HEK293 (cell line): ENCODE measurements around the gene C2orf49.

Source experiments
- CTCF ChIA-PET: fragments of 350-600 bp; formaldehyde crosslinking; extraction: SDS; loops from one replicate; lab custom pipeline; 2021; ENCODE audit warnings: antibody characterized with exemption; lab: Yijun Ruan, JAX
- POLR2A ChIA-PET: fragments of 300-600 bp; formaldehyde crosslinking; extraction: SDS; loops from one replicate; lab custom pipeline; 2020; ENCODE audit warnings: antibody characterized with exemption, inconsistent platforms; lab: Yijun Ruan, JAX
- H3K27ac ChIP-seq: fragments of 200-500 bp; sonication (Bioruptor generic); 2 replicates; pipeline ENCODE4 v1.5.1; 2014; ENCODE audit warnings: low read depth, low read length, control low read depth, inconsistent platforms; ENCODE audit errors: extremely low read depth
- H3K36me3 ChIP-seq, 2 experiments: fragments of 200-500 bp in 1 of 2; sonication (Bioruptor generic) in 1 of 2; 1 replicate in 1 of 2; 2 replicates in 1 of 2; pipeline ENCODE4 v1.5.1; 2014 to 2017; ENCODE audit warnings: inconsistent platforms in 2 of 2, low read length in 2 of 2; ENCODE audit not compliant: control insufficient read depth in 2 of 2, insufficient read depth in 1 of 2
- H3K4me1 ChIP-seq: fragments of 200-500 bp; sonication (Bioruptor generic); 2 replicates; pipeline ENCODE4 v1.5.1; 2014; ENCODE audit warnings: mild to moderate bottlenecking, low read length, inconsistent platforms; ENCODE audit not compliant: control insufficient read depth, insufficient read depth
- H3K4me3 ChIP-seq: 2 replicates; pipeline ENCODE4 v1.5.1; 2011; ENCODE audit warnings: low read depth, mild to moderate bottlenecking, control low read depth, low read length, moderate library complexity
- H3K9me3 ChIP-seq: fragments of 200-500 bp; sonication (Bioruptor generic); 2 replicates; pipeline ENCODE4 v1.5.1; 2014; ENCODE audit warnings: low read depth, low read length, inconsistent platforms; ENCODE audit not compliant: control insufficient read depth, insufficient read depth
- FEZF1 ChIP-seq: fragments of 450-650 bp; formaldehyde crosslinking; IDR thresholded peaks from 2 replicates; pipeline ENCODE4 v1.5.1; 2016; ENCODE audit warnings: missing biosample characterization, missing genetic modification characterization
- PRDM1 ChIP-seq: fragments of 450-650 bp; formaldehyde crosslinking; IDR thresholded peaks from 2 replicates; pipeline ENCODE4; 2016; ENCODE audit warnings: missing biosample characterization, missing genetic modification characterization
- RBAK ChIP-seq: fragments of 450-650 bp; formaldehyde crosslinking; IDR thresholded peaks from 2 replicates; pipeline ENCODE4 v1.5.1; 2016; ENCODE audit warnings: missing biosample characterization, missing genetic modification characterization
- SP3 ChIP-seq: fragments of 450-650 bp; formaldehyde crosslinking; IDR thresholded peaks from 2 replicates; pipeline ENCODE4 v1.5.1; 2016; ENCODE audit warnings: missing biosample characterization, missing genetic modification characterization
- WT1 ChIP-seq: fragments of 450-650 bp; formaldehyde crosslinking; IDR thresholded peaks from 2 replicates; pipeline ENCODE4 v1.5.1; 2016; ENCODE audit warnings: missing biosample characterization, missing genetic modification characterization
- ZBTB48 ChIP-seq: fragments of 450-650 bp; formaldehyde crosslinking; IDR thresholded peaks from 2 replicates; pipeline ENCODE4 v1.5.1; 2016; ENCODE audit warnings: missing biosample characterization, missing genetic modification characterization
- ZEB2 ChIP-seq: fragments of 450-650 bp; formaldehyde crosslinking; IDR thresholded peaks from 2 replicates; pipeline ENCODE4 v1.5.1; 2016; ENCODE audit warnings: missing biosample characterization, missing genetic modification characterization
- ZNF214 ChIP-seq: fragments of 450-650 bp; formaldehyde crosslinking; IDR thresholded peaks from 2 replicates; pipeline ENCODE4 v1.5.1; 2017; ENCODE audit warnings: missing biosample characterization, mild to moderate bottlenecking, missing genetic modification characterization, borderline replicate concordance
- ZNF292 ChIP-seq: fragments of 450-650 bp; formaldehyde crosslinking; IDR thresholded peaks from 2 replicates; pipeline ENCODE4 v1.5.1; 2016; ENCODE audit warnings: low read depth, missing biosample characterization, missing genetic modification characterization, borderline replicate concordance
- ZNF670 ChIP-seq: fragments of 450-650 bp; formaldehyde crosslinking; IDR thresholded peaks from 2 replicates; pipeline ENCODE4 v1.5.1; 2016; ENCODE audit warnings: missing biosample characterization, missing genetic modification characterization, low read depth
- ZNF843 ChIP-seq: fragments of 450-650 bp; formaldehyde crosslinking; IDR thresholded peaks from 2 replicates; pipeline ENCODE4 v1.5.1; 2016; ENCODE audit warnings: missing biosample characterization, missing genetic modification characterization
- TF ChIP-seq, protein P1 (sequence below): fragments of 450-650 bp; formaldehyde crosslinking; IDR thresholded peaks from 2 replicates; pipeline ENCODE4 v1.5.1; 2016; ENCODE audit warnings: missing biosample characterization, missing genetic modification characterization, borderline replicate concordance
- TF ChIP-seq, protein P2 (sequence below): fragments of 450-650 bp; formaldehyde crosslinking; conservative IDR thresholded peaks from 2 replicates; pipeline ENCODE4 v1.5.1; 2016; ENCODE audit warnings: low read depth, missing biosample characterization, missing genetic modification characterization
- TF ChIP-seq, protein P3 (sequence below): fragments of 450-650 bp; formaldehyde crosslinking; IDR thresholded peaks from 2 replicates; pipeline ENCODE4 v1.5.1; 2017; ENCODE audit warnings: missing biosample characterization, missing genetic modification characterization
- TF ChIP-seq, protein P4 (sequence below): fragments of 450-650 bp; formaldehyde crosslinking; IDR thresholded peaks from 2 replicates; pipeline ENCODE4 v1.5.1; 2016; ENCODE audit warnings: missing biosample characterization, missing genetic modification characterization
- TF ChIP-seq, protein P5 (sequence below): fragments of 450-650 bp; formaldehyde crosslinking; IDR thresholded peaks from 2 replicates; pipeline ENCODE4 v1.5.1; 2016; ENCODE audit warnings: missing biosample characterization, missing genetic modification characterization
- TF ChIP-seq, protein P6 (sequence below): fragments of 450-650 bp; formaldehyde crosslinking; IDR thresholded peaks from 2 replicates; pipeline ENCODE4 v1.5.1; 2017; ENCODE audit warnings: missing biosample characterization, missing genetic modification characterization

C2orf49 gene

DNA sequence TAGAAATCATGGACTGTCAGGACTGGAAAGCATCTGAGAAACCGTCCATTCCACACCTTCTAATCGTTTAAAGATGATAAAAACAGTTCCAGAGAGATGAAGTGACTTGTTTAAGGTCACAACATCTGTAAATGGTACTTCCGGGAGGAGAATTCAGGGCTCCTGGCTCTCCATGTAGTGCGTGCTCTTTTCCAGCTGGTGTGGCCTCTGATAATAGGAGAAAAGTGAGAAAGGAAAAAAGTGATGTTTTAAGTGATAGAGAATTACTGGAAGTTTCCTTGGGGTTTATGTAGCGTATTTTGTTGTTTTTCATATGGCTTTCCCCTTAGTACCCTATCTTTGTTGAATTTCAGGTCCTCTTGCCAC is 663 bp downstream of the C2orf49 start:
- CTCF ChIA-PET: interaction anchor here (1.4 to 4.2 kb wide), 2 partner anchors 9 to 183 kb away, joined by 3 to 23 read pairs; no protein-coding TSS in a partner anchor
- peaks cover 2% of the 10 kb centered on the region; the same call in 1 of the 2 replicates for H3K4me1 ChIP-seq
- TF ChIP-seq, protein P1, sequence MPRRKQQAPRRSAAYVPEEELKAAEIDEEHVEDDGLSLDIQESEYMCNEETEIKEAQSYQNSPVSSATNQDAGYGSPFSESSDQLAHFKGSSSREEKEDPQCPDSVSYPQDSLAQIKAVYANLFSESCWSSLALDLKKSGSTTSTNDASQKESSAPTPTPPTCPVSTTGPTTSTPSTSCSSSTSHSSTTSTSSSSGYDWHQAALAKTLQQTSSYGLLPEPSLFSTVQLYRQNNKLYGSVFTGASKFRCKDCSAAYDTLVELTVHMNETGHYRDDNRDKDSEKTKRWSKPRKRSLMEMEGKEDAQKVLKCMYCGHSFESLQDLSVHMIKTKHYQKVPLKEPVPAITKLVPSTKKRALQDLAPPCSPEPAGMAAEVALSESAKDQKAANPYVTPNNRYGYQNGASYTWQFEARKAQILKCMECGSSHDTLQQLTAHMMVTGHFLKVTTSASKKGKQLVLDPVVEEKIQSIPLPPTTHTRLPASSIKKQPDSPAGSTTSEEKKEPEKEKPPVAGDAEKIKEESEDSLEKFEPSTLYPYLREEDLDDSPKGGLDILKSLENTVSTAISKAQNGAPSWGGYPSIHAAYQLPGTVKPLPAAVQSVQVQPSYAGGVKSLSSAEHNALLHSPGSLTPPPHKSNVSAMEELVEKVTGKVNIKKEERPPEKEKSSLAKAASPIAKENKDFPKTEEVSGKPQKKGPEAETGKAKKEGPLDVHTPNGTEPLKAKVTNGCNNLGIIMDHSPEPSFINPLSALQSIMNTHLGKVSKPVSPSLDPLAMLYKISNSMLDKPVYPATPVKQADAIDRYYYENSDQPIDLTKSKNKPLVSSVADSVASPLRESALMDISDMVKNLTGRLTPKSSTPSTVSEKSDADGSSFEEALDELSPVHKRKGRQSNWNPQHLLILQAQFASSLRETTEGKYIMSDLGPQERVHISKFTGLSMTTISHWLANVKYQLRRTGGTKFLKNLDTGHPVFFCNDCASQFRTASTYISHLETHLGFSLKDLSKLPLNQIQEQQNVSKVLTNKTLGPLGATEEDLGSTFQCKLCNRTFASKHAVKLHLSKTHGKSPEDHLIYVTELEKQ: no peak
- TF ChIP-seq ZNF214 (tag by site-specific recombination) (no peak), FEZF1 (no peak), PRDM1 (tag by site-specific recombination) (0 out of 2 replicates have a peak, but pooled peaks have one; percentile 8), ZNF670 (tag by site-specific recombination) (no peak)
- H3K9me3 ChIP-seq: no peaks in the 10 kb centered on the region
- H3K4me3 ChIP-seq: peak overlapping the region; percentile 89
- POLR2A ChIA-PET: interaction anchor here (1.3 to 1.4 kb wide), 3 partner anchors 9 to 43 kb away, joined by 3 to 6 read pairs (median 5); partner anchors contain the start of gene TGFBRAP1
- 0 out of 2 replicates have a peak overlapping the region, but pooled peaks have one; percentile 39 for H3K27ac ChIP-seq
- peaks cover 33 to 55% of the 10 kb centered on the region in 2 experiments for H3K36me3 ChIP-seq

DNA sequence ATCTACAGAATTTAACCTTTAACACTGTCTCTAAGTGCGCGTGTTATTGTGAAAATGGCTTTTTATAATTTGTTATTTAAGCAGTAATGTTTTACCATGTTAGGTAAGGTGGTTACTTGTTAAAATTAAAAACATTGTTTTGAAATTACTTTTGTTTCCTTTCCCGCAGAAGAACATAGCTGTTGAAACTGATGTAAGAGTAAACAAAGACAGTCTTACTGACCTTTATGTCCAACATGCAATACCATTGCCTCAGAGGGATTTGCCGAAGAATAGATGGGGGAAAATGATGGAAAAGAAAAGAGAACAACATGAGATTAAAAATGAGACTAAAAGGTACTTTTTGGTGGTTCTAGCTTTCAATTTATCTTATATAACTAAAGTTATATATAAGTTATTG is 2.1 kb downstream of the C2orf49 start:
- H3K4me1 ChIP-seq: peaks cover 2% of the 10 kb centered on the region; the same call in 1 of the 2 replicates
- no peak overlapping the region for H3K4me3 ChIP-seq
- no peaks in the 10 kb centered on the region for H3K9me3 ChIP-seq
- ChIA-PET POLR2A (no interaction called here), CTCF (interaction anchor here (1.0 to 4.2 kb wide), 4 partner anchors 10 to 225 kb away, joined by 3 to 23 read pairs (median 4); no protein-coding TSS in a partner anchor)
- no peak for TF ChIP-seq ZBTB48
- TF ChIP-seq, protein P2, sequence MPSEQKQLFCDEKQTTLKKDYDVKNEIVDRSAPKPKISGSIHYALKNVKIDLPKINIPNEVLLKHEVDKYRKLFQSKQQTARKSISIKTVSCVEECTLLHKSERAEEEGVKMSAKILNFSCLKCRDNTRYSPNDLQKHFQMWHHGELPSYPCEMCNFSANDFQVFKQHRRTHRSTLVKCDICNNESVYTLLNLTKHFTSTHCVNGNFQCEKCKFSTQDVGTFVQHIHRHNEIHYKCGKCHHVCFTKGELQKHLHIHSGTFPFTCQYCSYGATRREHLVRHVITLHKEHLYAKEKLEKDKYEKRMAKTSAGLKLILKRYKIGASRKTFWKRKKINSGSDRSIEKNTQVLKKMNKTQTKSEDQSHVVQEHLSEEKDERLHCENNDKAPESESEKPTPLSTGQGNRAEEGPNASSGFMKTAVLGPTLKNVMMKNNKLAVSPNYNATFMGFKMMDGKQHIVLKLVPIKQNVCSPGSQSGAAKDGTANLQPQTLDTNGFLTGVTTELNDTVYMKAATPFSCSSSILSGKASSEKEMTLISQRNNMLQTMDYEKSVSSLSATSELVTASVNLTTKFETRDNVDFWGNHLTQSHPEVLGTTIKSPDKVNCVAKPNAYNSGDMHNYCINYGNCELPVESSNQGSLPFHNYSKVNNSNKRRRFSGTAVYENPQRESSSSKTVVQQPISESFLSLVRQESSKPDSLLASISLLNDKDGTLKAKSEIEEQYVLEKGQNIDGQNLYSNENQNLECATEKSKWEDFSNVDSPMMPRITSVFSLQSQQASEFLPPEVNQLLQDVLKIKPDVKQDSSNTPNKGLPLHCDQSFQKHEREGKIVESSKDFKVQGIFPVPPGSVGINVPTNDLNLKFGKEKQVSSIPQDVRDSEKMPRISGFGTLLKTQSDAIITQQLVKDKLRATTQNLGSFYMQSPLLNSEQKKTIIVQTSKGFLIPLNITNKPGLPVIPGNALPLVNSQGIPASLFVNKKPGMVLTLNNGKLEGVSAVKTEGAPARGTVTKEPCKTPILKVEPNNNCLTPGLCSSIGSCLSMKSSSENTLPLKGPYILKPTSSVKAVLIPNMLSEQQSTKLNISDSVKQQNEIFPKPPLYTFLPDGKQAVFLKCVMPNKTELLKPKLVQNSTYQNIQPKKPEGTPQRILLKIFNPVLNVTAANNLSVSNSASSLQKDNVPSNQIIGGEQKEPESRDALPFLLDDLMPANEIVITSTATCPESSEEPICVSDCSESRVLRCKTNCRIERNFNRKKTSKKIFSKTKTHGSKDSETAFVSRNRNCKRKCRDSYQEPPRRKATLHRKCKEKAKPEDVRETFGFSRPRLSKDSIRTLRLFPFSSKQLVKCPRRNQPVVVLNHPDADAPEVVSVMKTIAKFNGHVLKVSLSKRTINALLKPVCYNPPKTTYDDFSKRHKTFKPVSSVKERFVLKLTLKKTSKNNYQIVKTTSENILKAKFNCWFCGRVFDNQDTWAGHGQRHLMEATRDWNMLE (tag by site-specific recombination): no peak
- TF ChIP-seq, protein P3, sequence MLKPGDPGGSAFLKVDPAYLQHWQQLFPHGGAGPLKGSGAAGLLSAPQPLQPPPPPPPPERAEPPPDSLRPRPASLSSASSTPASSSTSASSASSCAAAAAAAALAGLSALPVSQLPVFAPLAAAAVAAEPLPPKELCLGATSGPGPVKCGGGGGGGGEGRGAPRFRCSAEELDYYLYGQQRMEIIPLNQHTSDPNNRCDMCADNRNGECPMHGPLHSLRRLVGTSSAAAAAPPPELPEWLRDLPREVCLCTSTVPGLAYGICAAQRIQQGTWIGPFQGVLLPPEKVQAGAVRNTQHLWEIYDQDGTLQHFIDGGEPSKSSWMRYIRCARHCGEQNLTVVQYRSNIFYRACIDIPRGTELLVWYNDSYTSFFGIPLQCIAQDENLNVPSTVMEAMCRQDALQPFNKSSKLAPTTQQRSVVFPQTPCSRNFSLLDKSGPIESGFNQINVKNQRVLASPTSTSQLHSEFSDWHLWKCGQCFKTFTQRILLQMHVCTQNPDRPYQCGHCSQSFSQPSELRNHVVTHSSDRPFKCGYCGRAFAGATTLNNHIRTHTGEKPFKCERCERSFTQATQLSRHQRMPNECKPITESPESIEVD: no peak
- TF ChIP-seq SP3 (tag by site-specific recombination): no peak
- TF ChIP-seq, protein P4, sequence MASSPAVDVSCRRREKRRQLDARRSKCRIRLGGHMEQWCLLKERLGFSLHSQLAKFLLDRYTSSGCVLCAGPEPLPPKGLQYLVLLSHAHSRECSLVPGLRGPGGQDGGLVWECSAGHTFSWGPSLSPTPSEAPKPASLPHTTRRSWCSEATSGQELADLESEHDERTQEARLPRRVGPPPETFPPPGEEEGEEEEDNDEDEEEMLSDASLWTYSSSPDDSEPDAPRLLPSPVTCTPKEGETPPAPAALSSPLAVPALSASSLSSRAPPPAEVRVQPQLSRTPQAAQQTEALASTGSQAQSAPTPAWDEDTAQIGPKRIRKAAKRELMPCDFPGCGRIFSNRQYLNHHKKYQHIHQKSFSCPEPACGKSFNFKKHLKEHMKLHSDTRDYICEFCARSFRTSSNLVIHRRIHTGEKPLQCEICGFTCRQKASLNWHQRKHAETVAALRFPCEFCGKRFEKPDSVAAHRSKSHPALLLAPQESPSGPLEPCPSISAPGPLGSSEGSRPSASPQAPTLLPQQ: no peak
- no peak for TF ChIP-seq ZNF292 (tag by site-specific recombination)
- TF ChIP-seq, protein P5, sequence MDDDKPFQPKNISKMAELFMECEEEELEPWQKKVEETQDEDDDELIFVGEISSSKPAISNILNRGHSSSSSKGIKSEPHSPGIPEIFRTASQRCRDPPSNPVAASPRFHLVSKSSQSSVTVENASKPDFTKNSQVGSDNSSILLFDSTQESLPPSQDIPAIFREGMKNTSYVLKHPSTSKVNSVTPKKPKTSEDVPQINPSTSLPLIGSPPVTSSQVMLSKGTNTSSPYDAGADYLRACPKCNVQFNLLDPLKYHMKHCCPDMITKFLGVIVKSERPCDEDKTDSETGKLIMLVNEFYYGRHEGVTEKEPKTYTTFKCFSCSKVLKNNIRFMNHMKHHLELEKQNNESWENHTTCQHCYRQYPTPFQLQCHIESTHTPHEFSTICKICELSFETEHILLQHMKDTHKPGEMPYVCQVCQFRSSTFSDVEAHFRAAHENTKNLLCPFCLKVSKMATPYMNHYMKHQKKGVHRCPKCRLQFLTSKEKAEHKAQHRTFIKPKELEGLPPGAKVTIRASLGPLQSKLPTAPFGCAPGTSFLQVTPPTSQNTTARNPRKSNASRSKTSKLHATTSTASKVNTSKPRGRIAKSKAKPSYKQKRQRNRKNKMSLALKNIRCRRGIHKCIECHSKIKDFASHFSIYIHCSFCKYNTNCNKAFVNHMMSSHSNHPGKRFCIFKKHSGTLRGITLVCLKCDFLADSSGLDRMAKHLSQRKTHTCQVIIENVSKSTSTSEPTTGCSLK (tag by site-specific recombination): no peak
- TF ChIP-seq ZNF843 (tag by site-specific recombination): no peak
- TF ChIP-seq RBAK (tag by site-specific recombination): no peak
- no peak for TF ChIP-seq WT1 (tag by site-specific recombination)
- TF ChIP-seq ZEB2: no peak
- TF ChIP-seq, protein P6, sequence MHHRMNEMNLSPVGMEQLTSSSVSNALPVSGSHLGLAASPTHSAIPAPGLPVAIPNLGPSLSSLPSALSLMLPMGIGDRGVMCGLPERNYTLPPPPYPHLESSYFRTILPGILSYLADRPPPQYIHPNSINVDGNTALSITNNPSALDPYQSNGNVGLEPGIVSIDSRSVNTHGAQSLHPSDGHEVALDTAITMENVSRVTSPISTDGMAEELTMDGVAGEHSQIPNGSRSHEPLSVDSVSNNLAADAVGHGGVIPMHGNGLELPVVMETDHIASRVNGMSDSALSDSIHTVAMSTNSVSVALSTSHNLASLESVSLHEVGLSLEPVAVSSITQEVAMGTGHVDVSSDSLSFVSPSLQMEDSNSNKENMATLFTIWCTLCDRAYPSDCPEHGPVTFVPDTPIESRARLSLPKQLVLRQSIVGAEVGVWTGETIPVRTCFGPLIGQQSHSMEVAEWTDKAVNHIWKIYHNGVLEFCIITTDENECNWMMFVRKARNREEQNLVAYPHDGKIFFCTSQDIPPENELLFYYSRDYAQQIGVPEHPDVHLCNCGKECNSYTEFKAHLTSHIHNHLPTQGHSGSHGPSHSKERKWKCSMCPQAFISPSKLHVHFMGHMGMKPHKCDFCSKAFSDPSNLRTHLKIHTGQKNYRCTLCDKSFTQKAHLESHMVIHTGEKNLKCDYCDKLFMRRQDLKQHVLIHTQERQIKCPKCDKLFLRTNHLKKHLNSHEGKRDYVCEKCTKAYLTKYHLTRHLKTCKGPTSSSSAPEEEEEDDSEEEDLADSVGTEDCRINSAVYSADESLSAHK (tag by site-specific recombination): no peak
- peaks cover 36 to 60% of the 10 kb centered on the region in 2 experiments for H3K36me3 ChIP-seq
- H3K27ac ChIP-seq: no peak overlapping the region
